Measurements from ENCODE around the gene THBD. TPM values are rescaled to one million over a fixed set of nuclear protein-coding genes. Genes with fewer than 3 reads are reported as not detected.

THBD gene
- total RNA-seq, 1 donor from 2014 or later, result 37.5 TPM

- Mint-ChIP-seq H3K4me1 (ENCODE audit: low read depth) (peaks cover 38% of the 10 kb centered on the region), H3K9me3 (ENCODE audit: low read depth) (no peaks in the 10 kb centered on the region), H3K4me3 (ENCODE audit: unreplicated experiment) (peak overlapping the region; percentile 85), H3K27me3 (ENCODE audit: low read depth) (no peaks in the 10 kb centered on the region), H3K36me3 (ENCODE audit: low read depth) (peaks cover 2% of the 10 kb centered on the region), H3K27ac (ENCODE audit: unreplicated experiment) (peak overlapping the region; percentile 27)
- DNase-seq (ENCODE audit: low spot score), result no peak
- TF ChIP-seq, protein P1, sequence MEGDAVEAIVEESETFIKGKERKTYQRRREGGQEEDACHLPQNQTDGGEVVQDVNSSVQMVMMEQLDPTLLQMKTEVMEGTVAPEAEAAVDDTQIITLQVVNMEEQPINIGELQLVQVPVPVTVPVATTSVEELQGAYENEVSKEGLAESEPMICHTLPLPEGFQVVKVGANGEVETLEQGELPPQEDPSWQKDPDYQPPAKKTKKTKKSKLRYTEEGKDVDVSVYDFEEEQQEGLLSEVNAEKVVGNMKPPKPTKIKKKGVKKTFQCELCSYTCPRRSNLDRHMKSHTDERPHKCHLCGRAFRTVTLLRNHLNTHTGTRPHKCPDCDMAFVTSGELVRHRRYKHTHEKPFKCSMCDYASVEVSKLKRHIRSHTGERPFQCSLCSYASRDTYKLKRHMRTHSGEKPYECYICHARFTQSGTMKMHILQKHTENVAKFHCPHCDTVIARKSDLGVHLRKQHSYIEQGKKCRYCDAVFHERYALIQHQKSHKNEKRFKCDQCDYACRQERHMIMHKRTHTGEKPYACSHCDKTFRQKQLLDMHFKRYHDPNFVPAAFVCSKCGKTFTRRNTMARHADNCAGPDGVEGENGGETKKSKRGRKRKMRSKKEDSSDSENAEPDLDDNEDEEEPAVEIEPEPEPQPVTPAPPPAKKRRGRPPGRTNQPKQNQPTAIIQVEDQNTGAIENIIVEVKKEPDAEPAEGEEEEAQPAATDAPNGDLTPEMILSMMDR (IDR thresholded peaks at IDR 0.05), result peak; percentile 76
These were observed 930 bp downstream of the THBD start for GRCh38 chr20:23048283-23049200.

DNA sequence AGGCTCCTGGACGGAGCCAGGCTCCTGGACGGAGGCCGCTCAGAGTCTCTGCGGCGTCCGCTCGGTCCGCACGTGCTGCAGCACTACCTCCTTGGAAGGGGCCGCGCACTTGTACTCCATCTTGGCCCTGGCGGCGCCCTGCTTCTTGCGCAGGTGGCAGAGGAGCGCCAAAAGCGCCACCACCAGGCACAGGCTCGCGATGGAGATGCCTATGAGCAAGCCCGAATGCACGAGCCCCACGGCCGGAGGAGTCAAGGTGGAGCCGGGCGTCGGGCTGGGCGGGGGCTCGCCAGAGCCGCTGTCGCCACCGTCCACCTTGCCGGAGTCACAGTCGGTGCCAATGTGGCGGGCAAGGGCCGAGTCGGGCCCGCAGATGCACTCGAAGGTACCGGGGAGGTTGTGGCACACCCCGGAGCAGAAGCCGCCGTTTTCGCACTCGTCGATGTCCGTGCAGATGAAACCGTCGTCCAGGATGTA is 1.7 kb downstream of the THBD start:
- DNase-seq (ENCODE audit: low spot score), result no peak
- TF ChIP-seq, protein P1 (IDR thresholded peaks at IDR 0.05), result no peak
- no peaks in the 10 kb centered on the region for H3K27me3 Mint-ChIP-seq (ENCODE audit: low read depth)
- peaks cover 2% of the 10 kb centered on the region for H3K36me3 Mint-ChIP-seq (ENCODE audit: low read depth)
- H3K4me3 Mint-ChIP-seq (ENCODE audit: unreplicated experiment), result peak overlapping the region; percentile 85
- H3K27ac Mint-ChIP-seq (ENCODE audit: unreplicated experiment), result no peak overlapping the region
- no peaks in the 10 kb centered on the region for H3K9me3 Mint-ChIP-seq (ENCODE audit: low read depth)
- H3K4me1 Mint-ChIP-seq (ENCODE audit: low read depth), result peaks cover 38% of the 10 kb centered on the region

- Mint-ChIP-seq H3K4me3 (ENCODE audit: unreplicated experiment) (peak overlapping the region; percentile 85), H3K27ac (ENCODE audit: unreplicated experiment) (no peak overlapping the region)
These were observed 2.3 kb downstream of the THBD start for GRCh38 chr20:23047001-23047737.

GRCh38 chr20:23046431-23046830 is 3.0 kb downstream of the THBD start:
- no peaks in the 10 kb centered on the region for H3K9me3 Mint-ChIP-seq (ENCODE audit: low read depth)
- peaks cover 2% of the 10 kb centered on the region for H3K36me3 Mint-ChIP-seq (ENCODE audit: low read depth)
- H3K27me3 Mint-ChIP-seq (ENCODE audit: low read depth), result no peaks in the 10 kb centered on the region
- peaks cover 35% of the 10 kb centered on the region for H3K4me1 Mint-ChIP-seq (ENCODE audit: low read depth)
- no peak overlapping the region for H3K27ac Mint-ChIP-seq (ENCODE audit: unreplicated experiment)
- H3K4me3 Mint-ChIP-seq (ENCODE audit: unreplicated experiment), result peak overlapping the region; percentile 85
- no peak for DNase-seq (ENCODE audit: low spot score)
- TF ChIP-seq, protein P1 (IDR thresholded peaks at IDR 0.05), result no peak

More at GRCh38 chr20:23047001-23047737, 2.3 kb downstream of the THBD start:
- Mint-ChIP-seq H3K4me1 (ENCODE audit: low read depth) (peaks cover 38% of the 10 kb centered on the region), H3K36me3 (ENCODE audit: low read depth) (peaks cover 2% of the 10 kb centered on the region), H3K27me3 (ENCODE audit: low read depth) (no peaks in the 10 kb centered on the region), H3K9me3 (ENCODE audit: low read depth) (no peaks in the 10 kb centered on the region)
- TF ChIP-seq, protein P1 (IDR thresholded peaks at IDR 0.05), result no peak
- DNase-seq (ENCODE audit: low spot score), result no peak

DNA sequence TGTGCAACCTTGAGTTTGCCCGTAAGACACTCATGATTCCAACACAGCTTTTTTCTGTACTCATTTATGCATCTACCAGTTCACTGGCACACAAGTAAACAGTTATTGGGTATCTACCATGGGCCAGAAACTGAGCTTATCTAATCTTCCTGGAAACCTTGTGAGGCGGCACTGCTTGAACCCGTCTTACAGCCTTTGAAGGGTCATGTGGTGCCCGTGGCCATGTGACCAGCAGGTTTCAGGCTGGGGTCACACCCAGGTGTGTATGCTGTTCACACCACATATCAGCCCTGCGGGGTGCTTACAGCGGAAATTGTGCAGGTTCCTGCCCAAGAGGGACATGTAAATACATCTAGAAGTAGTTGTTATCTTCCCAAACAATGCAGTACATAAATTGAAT is 6.1 kb downstream of the THBD start:
- peaks cover 41% of the 10 kb centered on the region for H3K4me1 Mint-ChIP-seq (ENCODE audit: low read depth)
- no peak overlapping the region for H3K27ac Mint-ChIP-seq (ENCODE audit: unreplicated experiment)
- H3K4me3 Mint-ChIP-seq (ENCODE audit: unreplicated experiment), result no peak overlapping the region
- H3K9me3 Mint-ChIP-seq (ENCODE audit: low read depth), result no peaks in the 10 kb centered on the region
- no peaks in the 10 kb centered on the region for H3K27me3 Mint-ChIP-seq (ENCODE audit: low read depth)
- TF ChIP-seq, protein P1 (IDR thresholded peaks at IDR 0.05), result no peak
- H3K36me3 Mint-ChIP-seq (ENCODE audit: low read depth), result peaks cover 2% of the 10 kb centered on the region
- DNase-seq (ENCODE audit: low spot score), result no peak

Measured in chondrocyte (in vitro differentiated cells).